Naive thymus-derived CD4-positive, alpha-beta T cell (primary cell): ENCODE data around the gene INTS13. TPM values are rescaled to one million over a fixed set of nuclear protein-coding genes. Genes with fewer than 3 reads are reported as not detected.

ENCODE experiments used
- ATAC-seq: fragments of 150-1000 bp; cut with Tn5 transposase; 2 replicates; pipeline ENCODE4 v1.10.0; 2021; ENCODE audit warnings: mild to moderate bottlenecking, moderate library complexity
- CTCF ChIA-PET: fragments of 350-600 bp; sonication (Branson Sonifier 250); formaldehyde crosslinking; loops from one replicate; lab custom pipeline; 2021; ENCODE audit warnings: antibody characterized with exemption; lab: Charles Lee
- POLR2A ChIA-PET: fragments of 350-600 bp; sonication (Branson Sonifier 250); formaldehyde crosslinking; loops from one replicate; lab custom pipeline; 2021; ENCODE audit warnings: antibody characterized with exemption, inconsistent platforms; lab: Charles Lee
- DNase-seq, 9 donors: peaks; one replicate each; pipeline versions ENCODE4 v3.0.0 to v3.0.0-alpha.2; 2020 to 2022; ENCODE audit warnings: mixed read lengths in 1 of 9
- H3K27ac ChIP-seq: one replicate; pipeline ENCODE4 v1.7.0; 2013; ENCODE audit warnings: mild to moderate bottlenecking, low read depth, low read length, moderate library complexity
- H3K27me3 ChIP-seq, 2 donors: one replicate each; pipeline ENCODE4 v1.7.0; 2013; ENCODE audit warnings: low read length in 2 of 2, mild to moderate bottlenecking in 2 of 2, moderate library complexity in 2 of 2; ENCODE audit not compliant: control insufficient read depth in 2 of 2, insufficient read depth in 2 of 2
- H3K36me3 ChIP-seq, 3 experiments: 1 replicate in 2 of 3; 2 replicates in 1 of 3; pipeline ENCODE4 v1.7.0; 2013; ENCODE audit warnings: low read length in 3 of 3, mild to moderate bottlenecking in 3 of 3, moderate library complexity in 1 of 3; ENCODE audit not compliant: insufficient read depth in 3 of 3, control insufficient read depth in 2 of 3
- H3K4me1 ChIP-seq, 2 donors: one replicate each; pipeline ENCODE4 v1.7.0; 2013; ENCODE audit warnings: low read length in 2 of 2, mild to moderate bottlenecking in 2 of 2, moderate library complexity in 1 of 2; ENCODE audit not compliant: control insufficient read depth in 2 of 2, insufficient read depth in 2 of 2
- H3K4me3 ChIP-seq: 2 replicates; pipeline ENCODE4 v1.7.0; 2013; ENCODE audit warnings: mild to moderate bottlenecking, low read length
- H3K9me3 ChIP-seq, 3 experiments: 1 replicate in 2 of 3; 2 replicates in 1 of 3; pipeline ENCODE4 v1.7.0; 2013; ENCODE audit warnings: low read length in 3 of 3; ENCODE audit not compliant: control insufficient read depth in 2 of 3
- H3K27ac Mint-ChIP-seq, 9 donors: one replicate each; pipeline ENCODE4 v1.8.0; 2020 to 2022; ENCODE audit warnings: mixed read lengths in 9 of 9, mild to moderate bottlenecking in 8 of 9, moderate library complexity in 5 of 9, inconsistent platforms in 2 of 9
- H3K27me3 Mint-ChIP-seq, 5 donors: one replicate each; pipeline ENCODE4 v1.8.0; 2021 to 2022; ENCODE audit warnings: mixed read lengths in 5 of 5, mild to moderate bottlenecking in 1 of 5
- H3K36me3 Mint-ChIP-seq, 5 donors: one replicate each; pipeline ENCODE4 v1.8.0; 2020 to 2022; ENCODE audit warnings: mixed read lengths in 5 of 5, mild to moderate bottlenecking in 3 of 5, inconsistent platforms in 1 of 5
- H3K4me1 Mint-ChIP-seq, 7 donors: one replicate each; pipeline ENCODE4 v1.8.0; 2020 to 2022; ENCODE audit warnings: mixed read lengths in 7 of 7, mild to moderate bottlenecking in 3 of 7, inconsistent platforms in 1 of 7
- H3K4me3 Mint-ChIP-seq, 10 donors: one replicate each; pipeline ENCODE4 v1.8.0; 2020 to 2022; ENCODE audit warnings: mild to moderate bottlenecking in 10 of 10, mixed read lengths in 10 of 10, moderate library complexity in 6 of 10, inconsistent platforms in 2 of 10
- H3K9me3 Mint-ChIP-seq, 11 donors: one replicate each; pipeline ENCODE4 v1.8.0; 2020 to 2022; ENCODE audit warnings: mixed read lengths in 11 of 11, mild to moderate bottlenecking in 4 of 11, inconsistent platforms in 1 of 11, moderate library complexity in 1 of 11
- intact Hi-C, 2 donors: fragments of 100-400 bp; cut with micrococcal nuclease; formaldehyde crosslinking; loops; one replicate each; pipeline ENCODE4 v1.15.1; 2023
- polyA plus RNA-seq, 2 donors: library from polyadenylated mRNA; unstranded; fragments of 300-500 nt; fragmentation: Illumina TruSeq; gene quantifications; one replicate each; pipeline ENCODE4 v1.2.3, GENCODE V29; 2021
- total RNA-seq, 6 experiments: library from RNA in 5 of 6; stranded (reverse) in 5 of 6; gene quantifications; 1 replicate in 5 of 6; 2 replicates in 1 of 6; pipeline ENCODE4 v1.2.3 and lab custom pipeline; 2021 to 2026

INTS13 gene
- total and polyA plus RNA-seq, 7 experiments from 2014 or later: 13.2 to 46.7 (median 19.0) TPM

- Histone ChIP-seq H3K27ac (no peak overlapping the region), H3K9me3 (no peaks in the 10 kb centered on the region), H3K27me3 (no peaks in the 10 kb centered on the region), H3K4me3 (no peak overlapping the region), H3K4me1 (peaks cover 0 to 8% of the 10 kb centered on the region in 2 donors), H3K36me3 (peaks cover 0 to 21% (median 4%) of the 10 kb centered on the region in 3 experiments)
- Mint-ChIP-seq H3K27ac (peak overlapping the region in 1 of 9 donors; percentile 47), H3K27me3 (no peaks in the 10 kb centered on the region), H3K9me3 (no peaks in the 10 kb centered on the region), H3K36me3 (peaks cover 9 to 53% (median 41%) of the 10 kb centered on the region in 5 donors), H3K4me1 (peaks cover 13 to 48% (median 38%) of the 10 kb centered on the region in 7 donors), H3K4me3 (no peak overlapping the region)
- ATAC-seq (no peak), DNase-seq (no peak)
- ChIA-PET CTCF (no interaction called here), POLR2A (no interaction called here)
- intact Hi-C loops: no loop called here
Observed at GRCh38 chr12:26929590-26929989, 8.2 kb downstream of the INTS13 start.

GRCh38 chr12:26928661-26929060, 9.1 kb downstream of the INTS13 start:
- H3K36me3 ChIP-seq: peaks cover 0 to 22% (median 4%) of the 10 kb centered on the region in 3 experiments
- H3K4me1 ChIP-seq: peaks cover 0 to 8% of the 10 kb centered on the region in 2 donors
- ChIA-PET CTCF (no interaction called here), POLR2A (no interaction called here)
- Mint-ChIP-seq H3K36me3 (peaks cover 9 to 55% (median 35%) of the 10 kb centered on the region in 5 donors), H3K9me3 (no peaks in the 10 kb centered on the region), H3K27ac (no peak overlapping the region), H3K27me3 (no peaks in the 10 kb centered on the region), H3K4me1 (peaks cover 11 to 40% (median 30%) of the 10 kb centered on the region in 7 donors), H3K4me3 (no peak overlapping the region)
- H3K9me3 ChIP-seq: no peaks in the 10 kb centered on the region
- DNase-seq: no peak
- ATAC-seq: no peak
- H3K4me3 ChIP-seq: no peak overlapping the region
- H3K27me3 ChIP-seq: no peaks in the 10 kb centered on the region
- H3K27ac ChIP-seq: no peak overlapping the region
- intact Hi-C loops: no loop called here

GRCh38 chr12:26921886-26922285, 15.9 kb downstream of the INTS13 start:
- no peak for ATAC-seq
- Mint-ChIP-seq H3K36me3 (peaks cover 12 to 51% (median 25%) of the 10 kb centered on the region in 5 donors), H3K4me3 (no peak overlapping the region), H3K27ac (peak overlapping the region in 1 of 9 donors; percentile 41), H3K27me3 (no peaks in the 10 kb centered on the region), H3K9me3 (no peaks in the 10 kb centered on the region), H3K4me1 (peaks cover 0 to 8% (median 0%) of the 10 kb centered on the region in 7 donors)
- Histone ChIP-seq H3K27ac (no peak overlapping the region), H3K4me1 (no peaks in the 10 kb centered on the region), H3K9me3 (no peaks in the 10 kb centered on the region), H3K27me3 (no peaks in the 10 kb centered on the region), H3K36me3 (peaks cover 4 to 32% (median 5%) of the 10 kb centered on the region in 3 experiments), H3K4me3 (no peak overlapping the region)
- CTCF ChIA-PET: no interaction called here
- no peak for DNase-seq
- intact Hi-C loops: no loop called here
- POLR2A ChIA-PET: no interaction called here

GRCh38 chr12:26919216-26919555, 18.6 kb downstream of the INTS13 start:
- peaks cover 0 to 8% (median 0%) of the 10 kb centered on the region in 7 donors for H3K4me1 Mint-ChIP-seq
- no peak for ATAC-seq
- no peak for DNase-seq
- no peaks in the 10 kb centered on the region for H3K4me1 ChIP-seq
- no peaks in the 10 kb centered on the region for H3K9me3 ChIP-seq
- H3K4me3 Mint-ChIP-seq: no peak overlapping the region
- H3K27ac ChIP-seq: no peak overlapping the region
- no peaks in the 10 kb centered on the region for H3K27me3 ChIP-seq
- ChIA-PET CTCF (no interaction called here), POLR2A (no interaction called here)
- H3K4me3 ChIP-seq: no peak overlapping the region
- H3K27me3 Mint-ChIP-seq: no peaks in the 10 kb centered on the region
- intact Hi-C loops: no loop called here
- H3K36me3 Mint-ChIP-seq: peaks cover 19 to 53% (median 29%) of the 10 kb centered on the region in 5 donors
- no peaks in the 10 kb centered on the region for H3K9me3 Mint-ChIP-seq
- peak overlapping the region in 1 of 9 donors; percentile 46 for H3K27ac Mint-ChIP-seq
- peaks cover 5 to 32% (median 7%) of the 10 kb centered on the region in 3 experiments for H3K36me3 ChIP-seq

- intact Hi-C loops: no loop called here
- H3K4me3 ChIP-seq: no peak overlapping the region
- ATAC-seq: no peak
- Mint-ChIP-seq H3K4me3 (no peak overlapping the region), H3K27me3 (no peaks in the 10 kb centered on the region), H3K4me1 (peaks cover 0 to 8% (median 0%) of the 10 kb centered on the region in 7 donors), H3K36me3 (peaks cover 19 to 50% (median 28%) of the 10 kb centered on the region in 5 donors), H3K27ac (no peak overlapping the region), H3K9me3 (no peaks in the 10 kb centered on the region)
- H3K27ac ChIP-seq: no peak overlapping the region
- H3K36me3 ChIP-seq: peaks cover 5 to 32% (median 7%) of the 10 kb centered on the region in 3 experiments
- ChIA-PET POLR2A (interaction anchor here (0.7 kb wide), 1 partner anchor 13 kb away, joined by 3 read pairs; no protein-coding TSS in a partner anchor), CTCF (no interaction called here)
- no peaks in the 10 kb centered on the region for H3K27me3 ChIP-seq
- H3K9me3 ChIP-seq: no peaks in the 10 kb centered on the region
- DNase-seq: no peak
- no peaks in the 10 kb centered on the region for H3K4me1 ChIP-seq
Observed at GRCh38 chr12:26918321-26919215, 19.2 kb downstream of the INTS13 start.

- ATAC-seq: no peak
- no peak overlapping the region for H3K4me3 Mint-ChIP-seq
- H3K36me3 Mint-ChIP-seq: peaks cover 14 to 70% (median 50%) of the 10 kb centered on the region in 5 donors
- Histone ChIP-seq H3K9me3 (no peaks in the 10 kb centered on the region), H3K27me3 (no peaks in the 10 kb centered on the region), H3K4me3 (no peak overlapping the region), H3K27ac (no peak overlapping the region), H3K4me1 (no peaks in the 10 kb centered on the region), H3K36me3 (peaks cover 0 to 30% (median 6%) of the 10 kb centered on the region in 3 experiments)
- no peaks in the 10 kb centered on the region for H3K27me3 Mint-ChIP-seq
- POLR2A ChIA-PET: no interaction called here
- no peak for DNase-seq
- peak overlapping the region in 4 of 9 donors; percentile 1 to 48 (median 22) for H3K27ac Mint-ChIP-seq
- CTCF ChIA-PET: no interaction called here
- H3K9me3 Mint-ChIP-seq: peaks cover 0 to 13% (median 1%) of the 10 kb centered on the region in 11 donors
- intact Hi-C loops: no loop called here
- peaks cover 0 to 14% (median 7%) of the 10 kb centered on the region in 7 donors for H3K4me1 Mint-ChIP-seq
Observed at GRCh38 chr12:26906704-26907103, 31.1 kb downstream of the INTS13 start.
